HepG2 (cell line): ENCODE results near the gene ARHGEF4. TPM values are rescaled to one million over a fixed set of nuclear protein-coding genes. Genes with fewer than 3 reads are reported as not detected.

Experiments
- ATAC-seq: fragments of 200-7000 bp; cut with Tn5 transposase; 3 replicates; pipeline ENCODE4 v1.9.1; 2020; ENCODE audit warnings: mild to moderate bottlenecking, moderate library complexity
- BruUV-seq: library from RNA; stranded (reverse); fragments of 400-500 nt; replicated peaks from 2 replicates; lab custom pipeline; 2021; lab: Mats Ljungman, UMichigan
- CTCF ChIA-PET: fragments of 300-600 bp; formaldehyde crosslinking; extraction: SDS; loops from one replicate; lab custom pipeline; 2021; ENCODE audit warnings: low total read pairs, inconsistent platforms, low intra/inter-chr PET ratio; lab: Yijun Ruan, JAX
- POLR2A ChIA-PET: fragments of 350-600 bp; sonication (Branson Sonifier 250); formaldehyde crosslinking; loops from one replicate; lab custom pipeline; 2020; ENCODE audit warnings: antibody characterized with exemption, inconsistent platforms; lab: Yijun Ruan, JAX
- DNase-seq: peaks from one replicate; pipeline ENCODE4 v3.0.0-alpha.2; 2015; ENCODE audit warnings: low spot score
- FAIRE-seq: peaks from 3 replicates; lab custom pipeline; 2011; peaks lifted over from hg19 to GRCh38; lab: Jason Lieb, UNC
- H2AFZ ChIP-seq: one replicate; pipeline ENCODE4 v1.6.1; 2011; ENCODE audit warnings: low read length, inconsistent platforms
- H3K27ac ChIP-seq: fragments of 300-600 bp; 3 replicates; pipeline ENCODE4 v1.8.0; 2011; ENCODE audit warnings: mixed run types, mild to moderate bottlenecking, mixed read lengths, low read length, inconsistent platforms; ENCODE audit not compliant: insufficient read depth; ENCODE audit errors: extremely low read length
- H3K27me3 ChIP-seq, 2 experiments: fragments of 200-600 bp in 1 of 2; 2 replicates in 1 of 2; 3 replicates in 1 of 2; pipeline versions ENCODE4 v1.6.0 to v1.8.0; 2011; ENCODE audit warnings: low read length in 2 of 2, mild to moderate bottlenecking in 2 of 2, moderate library complexity in 2 of 2, inconsistent platforms in 1 of 2; ENCODE audit not compliant: insufficient read depth in 2 of 2, control insufficient read depth in 1 of 2
- H3K36me3 ChIP-seq, 2 experiments: fragments of 200-600 bp in 1 of 2; replicated peaks in 1 of 2; 2 replicates in 1 of 2; 3 replicates in 1 of 2; pipeline versions ENCODE4 v1.5.1 to v1.8.0; 2011; ENCODE audit warnings: low read length in 2 of 2, inconsistent platforms in 1 of 2; ENCODE audit not compliant: insufficient read depth in 2 of 2, control insufficient read depth in 1 of 2
- H3K4me1 ChIP-seq: 2 replicates; pipeline ENCODE4 v1.5.1; 2012; ENCODE audit warnings: low read length, inconsistent platforms; ENCODE audit not compliant: insufficient read depth
- H3K4me2 ChIP-seq: 2 replicates; pipeline ENCODE4 v1.6.0; 2011; ENCODE audit warnings: low read depth, low read length, inconsistent platforms
- H3K4me3 ChIP-seq, 3 experiments: fragments of 200-600 bp in 1 of 3; sonication (generic), shearing (Covaris generic) in 1 of 3; replicated peaks in 1 of 3; 2 replicates each; pipeline ENCODE4 v1.5.1; 2011 to 2016; ENCODE audit warnings: low read length in 3 of 3, inconsistent platforms in 2 of 3, low read depth in 2 of 3, mild to moderate bottlenecking in 2 of 3, control low read depth in 1 of 3, mixed read lengths in 1 of 3; ENCODE audit not compliant: insufficient read depth in 1 of 3
- H3K79me2 ChIP-seq: one replicate; pipeline ENCODE4 v1.6.1; 2011; ENCODE audit warnings: low read length, inconsistent platforms; ENCODE audit not compliant: insufficient read depth
- H3K9ac ChIP-seq: 2 replicates; pipeline ENCODE4 v1.6.0; 2011; ENCODE audit warnings: mild to moderate bottlenecking, low read depth, low read length, inconsistent platforms; ENCODE audit not compliant: insufficient read depth
- H3K9me3 ChIP-seq: 2 replicates; pipeline ENCODE4 v1.5.1; 2012; ENCODE audit warnings: mild to moderate bottlenecking, low read length
- H4K20me1 ChIP-seq: 2 replicates; pipeline ENCODE4 v1.6.0; 2011; ENCODE audit warnings: inconsistent platforms, mild to moderate bottlenecking, low read length, moderate library complexity; ENCODE audit not compliant: insufficient read depth
- CCAR2 ChIP-seq: fragments of 200-400 bp; formaldehyde crosslinking; optimal IDR thresholded peaks from 2 replicates; pipeline ENCODE3; 2018; ENCODE audit warnings: low read depth, mild to moderate bottlenecking, low read length, moderate library complexity
- GTF3A ChIP-seq: sonication (generic); formaldehyde crosslinking; conservative IDR thresholded peaks from 2 replicates; pipeline ENCODE4 v1.4.0; 2020; ENCODE audit warnings: mild to moderate bottlenecking, missing genetic modification reagents
- LBX2 ChIP-seq: sonication (generic); formaldehyde crosslinking; IDR thresholded peaks from 2 replicates; pipeline ENCODE4 v1.5.0; 2020; ENCODE audit warnings: missing genetic modification reagents, mild to moderate bottlenecking, borderline replicate concordance
- PLRG1 ChIP-seq: fragments of 450-650 bp; conservative IDR thresholded peaks from 2 replicates; pipeline ENCODE4 v1.6.1; 2016
- TBP ChIP-seq: sonication (generic); formaldehyde crosslinking; IDR thresholded peaks from 2 replicates; pipeline ENCODE4 v1.5.0; 2020; ENCODE audit warnings: missing genetic modification reagents
- ZNF343 ChIP-seq: sonication (generic); formaldehyde crosslinking; IDR thresholded peaks from 2 replicates; pipeline ENCODE4 v1.4.0; 2020; ENCODE audit warnings: mild to moderate bottlenecking, missing genetic modification reagents
- ZNF704 ChIP-seq: sonication (generic); formaldehyde crosslinking; IDR thresholded peaks from 2 replicates; pipeline ENCODE4 v1.8.1; 2023; ENCODE audit warnings: mild to moderate bottlenecking, inconsistent platforms, moderate library complexity, missing genetic modification reagents, borderline replicate concordance
- ZNF720 ChIP-seq: sonication (generic); formaldehyde crosslinking; IDR thresholded peaks from 2 replicates; pipeline ENCODE4 v1.4.0; 2020; ENCODE audit warnings: missing genetic modification reagents
- ZSCAN20 ChIP-seq: sonication (generic); formaldehyde crosslinking; IDR thresholded peaks from 2 replicates; pipeline ENCODE4 v1.4.0; 2020; ENCODE audit warnings: missing genetic modification reagents, mild to moderate bottlenecking, borderline replicate concordance
- WGBS: methylation state at CpG from one replicate; pipeline ENCODE4 v1.1.6; 2017; ENCODE audit warnings: low lambda C conversion rate; 5-methylcytosine and 5-hydroxymethylcytosine counted together
- in situ Hi-C: cut with HindIII; loops from 2 replicates; pipeline ENCODE4 v1.10.0; 2017; ENCODE audit warnings: low pct_unique_long_range_greater_than_20kb; ENCODE audit not compliant: extremely low pct_ligation_motif_present
- intact Hi-C: fragments of 100-400 bp; cut with micrococcal nuclease; formaldehyde crosslinking; loops from one replicate; pipeline ENCODE4 v1.10.0; 2022; ENCODE audit not compliant: unreplicated experiment
- polyA plus RNA-seq, 8 experiments: library from polyadenylated mRNA; depleted of rRNA in 3 of 8; stranded (reverse) in 7 of 8; unstranded in 1 of 8; fragments of >200 nt; fragmentation: Illumina TruSeq in 4 of 8; extraction: Trizol in 4 of 8; gene quantifications; 2 replicates each; pipeline versions ENCODE4 v1.2.1 to v1.2.3, GENCODE V29; 2011 to 2016; ENCODE audit warnings: low read depth in 4 of 8, missing spikeins in 1 of 8, mixed read lengths in 1 of 8; ENCODE audit not compliant: insufficient read depth in 1 of 8
- total RNA-seq, 5 experiments: library from RNA; depleted of rRNA; stranded (reverse); fragments of >200 nt; fragmentation: Illumina TruSeq; extraction: Trizol; gene quantifications; 2 replicates each; pipeline ENCODE4 v1.2.3, GENCODE V29; 2016; ENCODE audit warnings: low read depth in 1 of 5

Gene ARHGEF4
- total and polyA plus RNA-seq, 2 of the 13 experiments (the other 11 are each of a cell fraction or from before 2014, with no cell fraction given): 0.11 to 0.13 TPM

- no peak overlapping the region for H3K27ac ChIP-seq
- TF ChIP-seq ZNF720 (no peak), ZNF704 (no peak), TBP (no peak), LBX2 (CRISPR knock-in tag) (no peak), PLRG1 (no peak), GTF3A (no peak), ZNF343 (CRISPR knock-in tag) (no peak), CCAR2 (no peak), ZSCAN20 (CRISPR knock-in tag) (no peak)
- no peak overlapping the region for H3K4me2 ChIP-seq
- intact Hi-C loops: no loop called here
- CTCF ChIA-PET: no interaction called here
- BruUV-seq: no TSS peak
- H3K4me3 ChIP-seq: no peak overlapping the region
- in situ Hi-C loops: no loop called here
- no peaks in the 10 kb centered on the region for H4K20me1 ChIP-seq
- 0 out of 2 replicates have a peak, but pooled peaks cover 4% of the 10 kb centered on the region for H3K9me3 ChIP-seq
- H3K9ac ChIP-seq: no peak overlapping the region
- no peak overlapping the region for H2AFZ ChIP-seq
- no peaks in the 10 kb centered on the region for H3K4me1 ChIP-seq
- H3K79me2 ChIP-seq: no peaks in the 10 kb centered on the region
- DNase-seq (no peak), ATAC-seq (no peak), FAIRE-seq (no peak)
- POLR2A ChIA-PET: no interaction called here
- no peaks in the 10 kb centered on the region for H3K36me3 ChIP-seq
- peaks cover 9 to 53% of the 10 kb centered on the region in 2 experiments; a peak in 4 of 5 replicates for H3K27me3 ChIP-seq
- 35% methylated on average over 5 of the region's 5 CpGs for whole genome bisulfite sequencing
Measured at GRCh38 chr2:130911482-130911881, 74.8 kb downstream of the ARHGEF4 start.
